Smooth muscle cell (in vitro differentiated cells): ENCODE data around the gene CACNA1E. TPM values are rescaled to one million over a fixed set of nuclear protein-coding genes. Genes with fewer than 3 reads are reported as not detected.

ENCODE experiments used
- DNase-seq: peaks from one replicate; lab custom pipeline; 2025; ENCODE audit not compliant: unreplicated experiment; lab: John Stamatoyannopoulos, UW
- H2AFZ ChIP-seq: fragments of 200-600 bp; sonication (generic); 2 replicates; pipeline ENCODE4 v1.6.0; 2016; ENCODE audit warnings: antibody characterized with exemption, low read depth, mild to moderate bottlenecking
- H3F3A ChIP-seq: fragments of 200-600 bp; sonication (generic); 2 replicates; pipeline ENCODE4 v1.6.0; 2017; ENCODE audit warnings: antibody characterized with exemption, low read depth
- H3K27ac ChIP-seq: fragments of 200-600 bp; sonication (generic); 2 replicates; pipeline ENCODE4 v1.5.1; 2016; ENCODE audit warnings: low read depth, mild to moderate bottlenecking
- H3K27me3 ChIP-seq: fragments of 200-600 bp; sonication (generic); 2 replicates; pipeline ENCODE4 v1.6.1; 2016; ENCODE audit warnings: low read depth, mild to moderate bottlenecking
- H3K36me3 ChIP-seq: fragments of 200-600 bp; sonication (generic); 2 replicates; pipeline ENCODE4 v1.5.1; 2016; ENCODE audit warnings: low read depth
- H3K4me1 ChIP-seq: fragments of 200-600 bp; sonication (generic); 2 replicates; pipeline ENCODE4 v1.5.1; 2016; ENCODE audit warnings: low read depth
- H3K4me2 ChIP-seq: fragments of 200-600 bp; sonication (generic); 2 replicates; pipeline ENCODE4 v1.6.0; 2016; ENCODE audit warnings: mild to moderate bottlenecking
- H3K4me3 ChIP-seq: fragments of 200-600 bp; sonication (generic); 2 replicates; pipeline ENCODE4 v1.5.1; 2016; ENCODE audit warnings: mild to moderate bottlenecking
- H3K79me2 ChIP-seq: fragments of 200-600 bp; sonication (generic); 2 replicates; pipeline ENCODE4 v1.6.0; 2016; ENCODE audit warnings: low read depth, mild to moderate bottlenecking
- H3K9ac ChIP-seq: fragments of 200-600 bp; sonication (generic); 2 replicates; pipeline ENCODE4 v1.6.0; 2016; ENCODE audit warnings: low read depth
- H3K9me3 ChIP-seq: fragments of 200-600 bp; sonication (generic); replicated peaks from 2 replicates; pipeline ENCODE4 v1.5.1; 2016; ENCODE audit warnings: low read depth
- H4K20me1 ChIP-seq: fragments of 200-600 bp; sonication (generic); 2 replicates; pipeline ENCODE4 v1.6.0; 2016; ENCODE audit warnings: low read depth
- WGBS: methylation state at CpG from one replicate; pipeline ENCODE4 v1.1.7; 2016; ENCODE audit warnings: low lambda C conversion rate; 5-methylcytosine and 5-hydroxymethylcytosine counted together
- polyA plus RNA-seq: library from polyadenylated mRNA; unstranded; fragments of >200 nt; fragmentation: Nextera tagmentation; extraction: Ambion mirVana; gene quantifications from 2 replicates; pipeline ENCODE4 v1.2.1, GENCODE V29; 2016
- total RNA-seq: library from RNA; depleted of rRNA; stranded (reverse); fragments of >200 nt; gene quantifications from 2 replicates; pipeline ENCODE4 v1.2.3, GENCODE V29; 2014
- TF ChIP-seq, protein P1 (sequence below): fragments of 200-600 bp; sonication (generic); IDR thresholded peaks from 2 replicates; pipeline ENCODE4 v1.5.1; 2017; ENCODE audit warnings: borderline replicate concordance, mild to moderate bottlenecking, antibody characterized with exemption; ENCODE audit not compliant: insufficient read depth, poor library complexity, severe bottlenecking

The CACNA1E gene
- total and polyA plus RNA-seq, 2 experiments from 2014 or later = not detected

DNA sequence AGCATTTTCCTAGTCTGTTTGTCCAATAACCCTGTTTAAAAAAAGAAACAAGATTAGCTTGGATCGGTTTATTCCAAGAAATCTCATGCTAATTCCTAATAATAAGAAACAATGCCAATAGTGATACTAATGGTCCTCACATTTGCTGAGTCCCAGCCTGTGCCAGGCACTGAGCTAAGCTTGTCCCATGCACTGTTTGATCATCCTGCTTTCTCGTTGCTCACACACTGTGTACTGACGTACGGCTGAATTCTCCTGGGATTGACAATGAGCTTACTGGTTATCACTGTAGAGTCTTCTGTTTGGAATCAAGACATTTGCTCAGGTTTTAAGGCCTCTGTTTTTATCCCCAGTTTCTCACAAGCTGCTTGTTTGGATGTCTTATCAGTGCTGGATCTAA lies 71.1 kb downstream of the CACNA1E start:
- no peaks in the 10 kb centered on the region for H3K79me2 ChIP-seq
- no peak overlapping the region for H3K4me2 ChIP-seq
- no peak overlapping the region for H3K4me3 ChIP-seq
- H3F3A ChIP-seq = no peaks in the 10 kb centered on the region
- no peak overlapping the region for H2AFZ ChIP-seq
- no peak for DNase-seq
- no peaks in the 10 kb centered on the region for H3K9me3 ChIP-seq
- no peaks in the 10 kb centered on the region for H3K36me3 ChIP-seq
- TF ChIP-seq, protein P1, sequence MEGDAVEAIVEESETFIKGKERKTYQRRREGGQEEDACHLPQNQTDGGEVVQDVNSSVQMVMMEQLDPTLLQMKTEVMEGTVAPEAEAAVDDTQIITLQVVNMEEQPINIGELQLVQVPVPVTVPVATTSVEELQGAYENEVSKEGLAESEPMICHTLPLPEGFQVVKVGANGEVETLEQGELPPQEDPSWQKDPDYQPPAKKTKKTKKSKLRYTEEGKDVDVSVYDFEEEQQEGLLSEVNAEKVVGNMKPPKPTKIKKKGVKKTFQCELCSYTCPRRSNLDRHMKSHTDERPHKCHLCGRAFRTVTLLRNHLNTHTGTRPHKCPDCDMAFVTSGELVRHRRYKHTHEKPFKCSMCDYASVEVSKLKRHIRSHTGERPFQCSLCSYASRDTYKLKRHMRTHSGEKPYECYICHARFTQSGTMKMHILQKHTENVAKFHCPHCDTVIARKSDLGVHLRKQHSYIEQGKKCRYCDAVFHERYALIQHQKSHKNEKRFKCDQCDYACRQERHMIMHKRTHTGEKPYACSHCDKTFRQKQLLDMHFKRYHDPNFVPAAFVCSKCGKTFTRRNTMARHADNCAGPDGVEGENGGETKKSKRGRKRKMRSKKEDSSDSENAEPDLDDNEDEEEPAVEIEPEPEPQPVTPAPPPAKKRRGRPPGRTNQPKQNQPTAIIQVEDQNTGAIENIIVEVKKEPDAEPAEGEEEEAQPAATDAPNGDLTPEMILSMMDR = no peak
- WGBS = 72% methylated on average over 4 of the region's 4 CpGs
- H3K4me1 ChIP-seq = no peaks in the 10 kb centered on the region
- H3K27me3 ChIP-seq = no peaks in the 10 kb centered on the region
- H3K27ac ChIP-seq = no peak overlapping the region
- H3K9ac ChIP-seq = no peak overlapping the region
- H4K20me1 ChIP-seq = no peaks in the 10 kb centered on the region

DNA sequence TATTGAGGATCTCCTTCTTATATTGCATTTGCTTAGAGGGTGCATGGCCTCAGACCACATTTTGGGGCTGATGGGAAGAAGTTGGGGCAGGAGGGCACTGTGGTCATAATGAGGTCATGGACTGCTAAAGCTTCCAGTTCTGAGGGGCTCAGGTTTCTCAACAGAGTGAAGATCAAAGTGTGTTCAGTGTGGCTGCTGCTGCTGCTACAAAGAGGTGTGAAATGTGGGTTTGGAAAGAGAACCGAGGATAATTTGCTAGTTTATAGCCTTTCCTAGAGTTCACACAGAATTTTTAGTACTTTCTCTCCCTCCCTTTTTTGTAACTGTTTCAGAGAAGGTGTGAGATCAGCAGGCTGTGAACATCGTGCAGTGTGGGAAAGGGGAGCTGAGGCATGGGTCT lies 73.3 kb downstream of the CACNA1E start:
- Histone ChIP-seq H3K9ac (no peak overlapping the region), H2AFZ (no peak overlapping the region)
- WGBS = 57% methylated on average over 2 of the region's 2 CpGs

DNA sequence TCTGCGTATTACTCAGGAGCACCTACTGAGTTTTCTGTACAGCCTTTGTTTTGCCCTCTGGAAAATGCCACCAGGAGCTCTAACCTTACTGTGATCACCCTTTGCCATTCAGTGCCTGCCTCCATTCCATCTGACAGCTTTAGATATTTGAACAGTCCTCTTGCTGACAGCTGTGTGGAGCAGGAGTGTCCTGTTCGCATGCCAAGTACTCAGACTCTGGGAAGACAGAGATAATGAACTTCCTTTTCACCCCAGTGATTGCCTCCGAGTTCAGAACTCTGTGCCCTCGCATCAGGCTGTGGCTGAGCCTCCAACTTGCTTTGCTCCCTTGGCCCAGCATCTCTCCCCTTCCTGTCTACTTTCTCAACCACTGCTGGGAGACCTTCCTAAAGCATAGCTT lies 74.0 kb downstream of the CACNA1E start:
- no peak overlapping the region for H3K27ac ChIP-seq
- DNase-seq = no peak
- no peak overlapping the region for H3K4me2 ChIP-seq
- no peak overlapping the region for H3K9ac ChIP-seq
- no peaks in the 10 kb centered on the region for H3K9me3 ChIP-seq
- no peak overlapping the region for H3K4me3 ChIP-seq
- WGBS = 80% methylated on average over 4 of the region's 4 CpGs
- TF ChIP-seq, protein P1 = no peak
- H3K27me3 ChIP-seq = no peaks in the 10 kb centered on the region
- H3K36me3 ChIP-seq = no peaks in the 10 kb centered on the region
- H3K4me1 ChIP-seq = no peaks in the 10 kb centered on the region
- no peak overlapping the region for H2AFZ ChIP-seq
- no peaks in the 10 kb centered on the region for H3F3A ChIP-seq
- H3K79me2 ChIP-seq = no peaks in the 10 kb centered on the region
- no peaks in the 10 kb centered on the region for H4K20me1 ChIP-seq

More for the DNA sequence above, 73.3 kb downstream of the CACNA1E start:
- Histone ChIP-seq H3K4me2 (no peak overlapping the region), H3K9me3 (no peaks in the 10 kb centered on the region), H4K20me1 (no peaks in the 10 kb centered on the region), H3F3A (no peaks in the 10 kb centered on the region), H3K27ac (no peak overlapping the region), H3K4me3 (no peak overlapping the region), H3K79me2 (no peaks in the 10 kb centered on the region), H3K36me3 (no peaks in the 10 kb centered on the region), H3K27me3 (no peaks in the 10 kb centered on the region), H3K4me1 (no peaks in the 10 kb centered on the region)
- no peak for DNase-seq
- TF ChIP-seq, protein P1 = no peak

DNA sequence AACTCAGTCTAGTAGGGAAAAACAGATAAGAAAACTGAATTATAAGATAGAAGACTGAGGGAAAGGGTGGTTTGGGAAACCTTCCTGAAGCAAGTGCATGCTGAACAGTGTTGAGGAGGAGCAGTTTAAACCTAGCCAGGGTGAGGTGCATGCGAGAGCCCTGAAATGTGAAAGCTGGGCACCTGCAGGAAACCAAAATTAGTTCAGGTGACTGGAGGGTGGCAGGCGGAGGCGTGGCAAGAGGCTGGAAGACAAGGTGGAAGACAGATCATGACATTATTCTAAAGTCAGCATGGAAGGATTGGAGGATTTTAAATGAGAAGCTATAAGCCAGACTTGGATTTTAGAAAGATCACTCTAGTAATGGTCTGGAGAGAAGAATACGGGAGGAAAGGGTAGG lies 75.1 kb downstream of the CACNA1E start:
- no peak for DNase-seq
- no peak overlapping the region for H3K4me2 ChIP-seq
- H3K27me3 ChIP-seq = no peaks in the 10 kb centered on the region
- no peaks in the 10 kb centered on the region for H3K79me2 ChIP-seq
- no peaks in the 10 kb centered on the region for H3K36me3 ChIP-seq
- H3K9ac ChIP-seq = no peak overlapping the region
- no peaks in the 10 kb centered on the region for H3K9me3 ChIP-seq
- H3K4me1 ChIP-seq = no peaks in the 10 kb centered on the region
- TF ChIP-seq, protein P1 = no peak
- no peak overlapping the region for H3K4me3 ChIP-seq
- no peaks in the 10 kb centered on the region for H4K20me1 ChIP-seq
- no peak overlapping the region for H2AFZ ChIP-seq
- no peaks in the 10 kb centered on the region for H3F3A ChIP-seq
- WGBS = 93% methylated on average over 4 of the region's 4 CpGs
- no peak overlapping the region for H3K27ac ChIP-seq
